ENCODE data around the gene MED9. TPM values are rescaled to one million over a fixed set of nuclear protein-coding genes. Genes with fewer than 3 reads are reported as not detected.
"Not testable (repeated sequence)": the region's sequence is repeated elsewhere in the genome, so short reads cannot be mapped to it uniquely, and the experiment has no call there.

The MED9 gene
- total RNA-seq, 2 experiments from 2014 or later = 15.1 to 17.5 TPM

GRCh38 chr17:17445296-17445924, 31.4 kb upstream of the MED9 start:
- DNase-seq = no peak
- Mint-ChIP-seq H3K36me3 (no peaks in the 10 kb centered on the region), H3K4me3 (no peak overlapping the region), H3K4me1 (no peaks in the 10 kb centered on the region), H3K27ac (no peak overlapping the region), H3K9me3 (ENCODE audit: low read depth) (no peaks in the 10 kb centered on the region), H3K27me3 (peaks cover 6% of the 10 kb centered on the region)
- CTCF ChIA-PET = interaction anchor here (1.6 kb wide), 1 partner anchor 90 kb away, joined by 4 read pairs; no protein-coding TSS in a partner anchor
- ATAC-seq = no peak

GRCh38 chr17:17445925-17446665, 30.7 kb upstream of the MED9 start:
- CTCF ChIA-PET = no interaction called here
- ATAC-seq (no peak), DNase-seq (no peak)
- no peaks in the 10 kb centered on the region for H3K36me3 Mint-ChIP-seq
- peaks cover 6% of the 10 kb centered on the region for H3K27me3 Mint-ChIP-seq
- no peak overlapping the region for H3K27ac Mint-ChIP-seq
- H3K4me3 Mint-ChIP-seq = no peak overlapping the region
- H3K4me1 Mint-ChIP-seq = no peaks in the 10 kb centered on the region
- no peaks in the 10 kb centered on the region for H3K9me3 Mint-ChIP-seq (ENCODE audit: low read depth)

GRCh38 chr17:17446666-17447155, 30.1 kb upstream of the MED9 start:
- Mint-ChIP-seq H3K4me1 (no peaks in the 10 kb centered on the region), H3K4me3 (no peak overlapping the region), H3K27ac (no peak overlapping the region), H3K9me3 (ENCODE audit: low read depth) (no peaks in the 10 kb centered on the region), H3K27me3 (peaks cover 10% of the 10 kb centered on the region), H3K36me3 (no peaks in the 10 kb centered on the region)
- no peak for DNase-seq
- ATAC-seq = no peak
- CTCF ChIA-PET = interaction anchor here (2.9 kb wide), 1 partner anchor 92 kb away, joined by 10 read pairs; no protein-coding TSS in a partner anchor

GRCh38 chr17:17447264-17447663, 29.5 kb upstream of the MED9 start:
- no peak for ATAC-seq
- H3K4me3 Mint-ChIP-seq = no peak overlapping the region
- H3K27me3 Mint-ChIP-seq = peaks cover 12% of the 10 kb centered on the region
- no peak overlapping the region for H3K27ac Mint-ChIP-seq
- no peaks in the 10 kb centered on the region for H3K4me1 Mint-ChIP-seq
- no peak for DNase-seq
- no peaks in the 10 kb centered on the region for H3K9me3 Mint-ChIP-seq (ENCODE audit: low read depth)
- CTCF ChIA-PET = interaction anchor here (2.7 to 2.9 kb wide), 2 partner anchors 49 to 92 kb away, joined by 10 to 15 read pairs; partner anchors contain the start of gene RASD1
- H3K36me3 Mint-ChIP-seq = no peaks in the 10 kb centered on the region

GRCh38 chr17:17448076-17448475, 28.7 kb upstream of the MED9 start:
- Mint-ChIP-seq H3K27ac (no peak overlapping the region), H3K36me3 (no peaks in the 10 kb centered on the region), H3K27me3 (peaks cover 12% of the 10 kb centered on the region), H3K4me3 (no peak overlapping the region), H3K4me1 (no peaks in the 10 kb centered on the region), H3K9me3 (ENCODE audit: low read depth) (no peaks in the 10 kb centered on the region)
- CTCF ChIA-PET = interaction anchor here (2.7 to 2.9 kb wide), 2 partner anchors 48 to 93 kb away, joined by 10 to 15 read pairs; partner anchors contain the start of gene RASD1
- DNase-seq = no peak
- ATAC-seq = no peak

GRCh38 chr17:17448723-17449122, 28.1 kb upstream of the MED9 start:
- Mint-ChIP-seq H3K4me3 (no peak overlapping the region), H3K9me3 (ENCODE audit: low read depth) (no peaks in the 10 kb centered on the region), H3K36me3 (no peaks in the 10 kb centered on the region), H3K27ac (no peak overlapping the region), H3K27me3 (peaks cover 12% of the 10 kb centered on the region), H3K4me1 (no peaks in the 10 kb centered on the region)
- CTCF ChIA-PET = interaction anchor here (2.7 to 2.9 kb wide), 2 partner anchors 48 to 94 kb away, joined by 10 to 15 read pairs; partner anchors contain the start of gene RASD1
- DNase-seq (no peak), ATAC-seq (no peak)

GRCh38 chr17:17453088-17453487, 23.7 kb upstream of the MED9 start:
- no peaks in the 10 kb centered on the region for H3K9me3 Mint-ChIP-seq (ENCODE audit: low read depth)

GRCh38 chr17:17454276-17454675, 22.5 kb upstream of the MED9 start:
- Mint-ChIP-seq H3K27ac (no peak overlapping the region), H3K9me3 (ENCODE audit: low read depth) (no peaks in the 10 kb centered on the region), H3K36me3 (no peaks in the 10 kb centered on the region), H3K4me1 (no peaks in the 10 kb centered on the region), H3K27me3 (peaks cover 11% of the 10 kb centered on the region), H3K4me3 (no peak overlapping the region)
- CTCF ChIA-PET = no interaction called here
- no peak for DNase-seq
- no peak for ATAC-seq

More at GRCh38 chr17:17453088-17453487, 23.7 kb upstream of the MED9 start:
- Mint-ChIP-seq H3K36me3 (no peaks in the 10 kb centered on the region), H3K27me3 (peaks cover 9% of the 10 kb centered on the region), H3K4me3 (no peak overlapping the region), H3K27ac (no peak overlapping the region), H3K4me1 (no peaks in the 10 kb centered on the region)
- ATAC-seq = no peak
- DNase-seq = no peak
- CTCF ChIA-PET = no interaction called here

GRCh38 chr17:17454700-17455099, 22.1 kb upstream of the MED9 start:
- H3K4me3 Mint-ChIP-seq; ATAC-seq; H3K36me3 Mint-ChIP-seq; H3K27ac Mint-ChIP-seq; H3K9me3 Mint-ChIP-seq (ENCODE audit: low read depth); H3K4me1 Mint-ChIP-seq; DNase-seq: not testable (repeated sequence)
- CTCF ChIA-PET = interaction anchor here (0.9 kb wide), 1 partner anchor 43 kb away, joined by 3 read pairs; no protein-coding TSS in a partner anchor
- peaks cover 11% of the 10 kb centered on the region for H3K27me3 Mint-ChIP-seq

GRCh38 chr17:17455173-17455572, 21.6 kb upstream of the MED9 start:
- Mint-ChIP-seq H3K27ac (no peak overlapping the region), H3K9me3 (ENCODE audit: low read depth) (peaks cover 4% of the 10 kb centered on the region), H3K4me3 (no peak overlapping the region), H3K4me1 (no peaks in the 10 kb centered on the region), H3K27me3 (peaks cover 11% of the 10 kb centered on the region), H3K36me3 (peaks cover 2% of the 10 kb centered on the region)
- DNase-seq = no peak
- CTCF ChIA-PET = interaction anchor here (0.9 kb wide), 1 partner anchor 42 kb away, joined by 3 read pairs; no protein-coding TSS in a partner anchor
- no peak for ATAC-seq

GRCh38 chr17:17456251-17456650, 20.5 kb upstream of the MED9 start:
- no peak for DNase-seq
- no peaks in the 10 kb centered on the region for H3K4me1 Mint-ChIP-seq
- peaks cover 10% of the 10 kb centered on the region for H3K27me3 Mint-ChIP-seq
- H3K4me3 Mint-ChIP-seq = no peak overlapping the region
- H3K36me3 Mint-ChIP-seq = peaks cover 2% of the 10 kb centered on the region
- peaks cover 4% of the 10 kb centered on the region for H3K9me3 Mint-ChIP-seq (ENCODE audit: low read depth)
- ATAC-seq = no peak
- no peak overlapping the region for H3K27ac Mint-ChIP-seq
- CTCF ChIA-PET = no interaction called here

GRCh38 chr17:17457680-17458079, 19.1 kb upstream of the MED9 start:
- Mint-ChIP-seq H3K4me1 (no peaks in the 10 kb centered on the region), H3K27ac (no peak overlapping the region), H3K9me3 (ENCODE audit: low read depth) (peaks cover 4% of the 10 kb centered on the region), H3K4me3 (no peak overlapping the region), H3K27me3 (peaks cover 5% of the 10 kb centered on the region), H3K36me3 (peaks cover 2% of the 10 kb centered on the region)
- ATAC-seq (no peak), DNase-seq (no peak)
- CTCF ChIA-PET = interaction anchor here (1.0 to 1.1 kb wide), 2 partner anchors 39 kb away, joined by 3 read pairs; partner anchors contain the start of gene RASD1

- DNase-seq (no peak), ATAC-seq (no peak)
- CTCF ChIA-PET = no interaction called here
- Mint-ChIP-seq H3K36me3 (peaks cover 2% of the 10 kb centered on the region), H3K27ac (no peak overlapping the region), H3K27me3 (peaks cover 8% of the 10 kb centered on the region), H3K4me1 (no peaks in the 10 kb centered on the region), H3K9me3 (ENCODE audit: low read depth) (peaks cover 4% of the 10 kb centered on the region), H3K4me3 (no peak overlapping the region)
Measured at GRCh38 chr17:17460038-17460437, 16.8 kb upstream of the MED9 start.

All from activated CD8-positive, alpha-beta memory T cell treated with anti-CD3 and anti-CD28 coated beads, Interleukin-2, amount 10 ng/mL, durations not matched to agents 7 days and 5 days (primary cell).